HG03558 (cell line): ENCODE measurements around the gene LHPP.

ENCODE experiments used
- ATAC-seq: cut with Tn5 transposase; IDR thresholded peaks from one replicate; pipeline ENCODE4 v1.9.1; 2021; ENCODE audit warnings: moderate number of reproducible peaks; ENCODE audit not compliant: unreplicated experiment; ENCODE audit errors: extremely low read depth

Gene LHPP

GRCh38 chr10:124446830-124447750 lies 14.5 kb upstream of the LHPP start:
- ATAC-seq = no peak

DNA sequence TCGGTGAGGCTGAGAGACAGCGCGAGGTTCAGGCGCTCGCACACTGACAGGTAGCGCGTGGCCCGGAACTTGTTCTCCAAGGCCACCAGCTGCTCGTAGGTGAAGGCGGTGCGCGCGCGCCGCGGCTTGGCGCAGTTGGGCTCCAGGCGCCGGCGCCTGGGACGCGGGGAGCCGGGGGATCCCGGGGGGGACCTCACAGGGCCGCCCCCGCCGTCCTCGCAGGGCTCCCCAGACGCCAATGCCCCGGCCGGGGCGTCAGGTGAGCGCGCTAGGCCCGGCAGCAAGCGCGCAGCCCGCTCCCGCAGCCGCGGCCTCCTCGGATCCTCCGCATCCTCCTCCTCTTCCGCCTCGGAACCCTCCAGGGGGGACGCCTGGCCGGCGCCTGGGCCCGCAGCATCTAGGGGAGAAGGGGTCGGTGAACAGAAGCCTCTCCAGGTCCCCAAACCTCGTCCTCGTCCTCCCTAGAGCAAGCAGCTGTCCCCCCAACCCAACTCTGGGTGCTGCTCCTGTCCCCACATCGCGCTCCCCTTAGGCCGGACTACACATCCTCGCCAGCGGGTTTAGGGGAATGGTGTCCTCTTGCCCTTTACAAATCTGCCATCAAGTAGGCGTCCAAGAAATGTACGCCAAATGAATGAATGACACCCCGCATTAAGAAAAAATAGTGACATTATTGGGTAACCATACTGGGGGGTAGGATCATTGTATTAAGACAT lies 13.7 kb upstream of the LHPP start:
- ATAC-seq = no peak

DNA sequence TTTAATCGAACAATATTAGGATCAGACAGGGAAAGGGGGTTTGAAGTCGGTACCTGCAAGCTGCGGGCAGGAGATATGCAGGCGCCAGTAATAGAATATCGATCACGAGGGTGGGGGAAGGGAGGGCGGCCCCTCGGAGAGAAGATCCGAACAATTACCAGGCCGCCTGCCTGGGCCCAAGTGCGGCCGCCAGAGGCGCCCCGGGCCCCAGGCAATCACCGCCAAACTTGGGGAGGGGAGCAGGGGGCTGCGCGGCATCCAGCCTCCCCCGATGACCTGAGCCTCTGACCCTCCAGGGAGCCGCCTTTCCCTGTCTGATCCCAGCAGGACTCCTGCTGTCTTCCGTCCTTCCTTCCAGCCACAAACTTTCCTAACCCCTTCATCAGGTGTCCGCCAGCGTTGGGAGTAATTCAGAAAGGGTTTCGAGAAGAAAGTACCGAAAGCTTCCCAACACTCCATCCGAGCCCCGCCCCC lies 12.9 kb upstream of the LHPP start:
- no peak for ATAC-seq

DNA sequence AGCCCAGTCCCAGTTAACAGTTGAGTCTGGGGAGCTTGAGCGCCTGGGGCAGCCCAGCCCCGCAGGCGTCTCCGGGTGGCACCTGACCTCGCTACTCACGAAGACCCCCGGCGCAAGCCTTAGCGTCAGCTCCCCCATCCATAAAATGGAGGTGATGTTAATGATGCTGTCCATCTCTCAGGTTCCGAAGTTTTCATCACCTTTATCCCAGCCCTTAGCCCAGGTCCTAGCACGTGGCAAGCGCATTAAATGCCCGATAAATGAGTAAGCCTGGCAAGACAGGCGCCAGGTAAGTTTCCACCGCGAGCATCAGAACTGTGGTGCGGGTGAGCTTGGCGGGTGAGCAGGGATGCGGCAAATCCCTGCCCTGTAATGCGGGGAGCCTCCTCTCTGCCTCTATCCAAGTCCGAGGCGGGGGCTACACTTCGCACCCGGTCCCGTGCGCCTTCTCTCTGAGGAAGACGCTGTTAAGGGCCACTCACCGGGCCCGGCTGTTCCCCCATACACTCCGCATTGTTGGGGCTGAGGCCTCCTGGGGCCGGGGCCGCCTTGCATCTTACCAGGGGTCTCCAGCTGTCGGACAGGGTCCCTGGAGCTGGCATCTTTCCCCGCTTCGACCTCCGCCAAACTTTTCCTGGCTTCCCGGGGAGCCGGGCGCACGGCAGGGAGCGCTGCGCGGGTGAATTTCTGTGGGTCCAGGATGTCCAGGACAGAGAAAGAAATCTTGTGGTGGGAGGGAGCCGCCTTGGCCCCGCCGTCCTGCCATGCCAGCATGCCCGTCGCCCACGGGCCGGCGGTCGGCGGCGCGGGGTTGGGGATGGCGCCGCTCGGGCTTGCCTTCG lies 12.2 kb upstream of the LHPP start:
- ATAC-seq = no peak

DNA sequence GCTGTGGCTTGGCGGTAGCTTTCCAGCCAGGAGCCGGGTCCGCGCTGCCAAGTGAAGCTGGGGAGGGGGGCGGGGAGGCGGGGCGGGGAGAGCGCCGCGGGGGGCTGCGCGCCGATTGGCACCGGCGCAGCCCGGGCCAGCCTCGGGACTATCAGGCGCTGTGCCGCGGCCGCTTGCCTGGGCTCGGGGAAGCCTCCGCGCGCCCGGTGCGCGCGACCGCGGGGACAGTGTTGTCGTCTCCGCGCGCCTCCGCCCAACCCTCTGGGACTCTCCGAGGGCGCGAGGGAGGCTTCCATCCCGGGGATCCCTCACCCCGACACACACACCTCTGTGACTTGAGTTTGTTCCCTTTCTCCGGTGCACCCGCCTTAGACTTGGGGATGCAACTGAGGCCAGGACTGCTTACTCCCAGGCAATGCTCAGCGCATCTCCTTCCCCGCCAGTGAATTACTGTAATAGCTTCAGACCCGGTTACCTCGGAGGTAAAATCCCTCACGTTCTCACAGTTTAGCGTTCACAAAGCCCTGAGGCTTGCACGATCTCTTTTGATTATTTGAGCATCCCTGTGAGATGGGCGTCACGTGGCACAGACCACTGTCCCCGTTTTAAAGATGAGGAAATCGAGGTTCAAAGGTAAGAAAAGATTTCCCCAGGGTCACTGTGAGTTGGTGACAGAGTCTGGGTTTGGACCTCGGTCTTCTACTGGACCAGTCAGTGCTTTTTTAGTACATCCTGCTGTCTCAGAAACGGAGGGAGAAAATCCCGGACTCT lies 11.4 kb upstream of the LHPP start, which contains the start of gene NKX1-2:
NKX1-2 (minus strand) TSS at position 24 of the 771 bp plus-strand sequence. CDS start 92 bp downstream, outside the sequence.
- ATAC-seq = no peak

- ATAC-seq = no peak
These were observed 10.9 kb upstream of the LHPP start for GRCh38 chr10:124450783-124451057.

GRCh38 chr10:124451276-124451675 lies 10.3 kb upstream of the LHPP start:
- ATAC-seq = no peak

GRCh38 chr10:124453960-124454610 lies 7.5 kb upstream of the LHPP start:
- ATAC-seq = no peak

- no peak for ATAC-seq
These were observed 6.2 kb upstream of the LHPP start for GRCh38 chr10:124455441-124455840.

- no peak for ATAC-seq
These were observed 3.1 kb upstream of the LHPP start for GRCh38 chr10:124458473-124458872.

GRCh38 chr10:124458889-124459288 lies 2.7 kb upstream of the LHPP start:
- ATAC-seq = no peak

DNA sequence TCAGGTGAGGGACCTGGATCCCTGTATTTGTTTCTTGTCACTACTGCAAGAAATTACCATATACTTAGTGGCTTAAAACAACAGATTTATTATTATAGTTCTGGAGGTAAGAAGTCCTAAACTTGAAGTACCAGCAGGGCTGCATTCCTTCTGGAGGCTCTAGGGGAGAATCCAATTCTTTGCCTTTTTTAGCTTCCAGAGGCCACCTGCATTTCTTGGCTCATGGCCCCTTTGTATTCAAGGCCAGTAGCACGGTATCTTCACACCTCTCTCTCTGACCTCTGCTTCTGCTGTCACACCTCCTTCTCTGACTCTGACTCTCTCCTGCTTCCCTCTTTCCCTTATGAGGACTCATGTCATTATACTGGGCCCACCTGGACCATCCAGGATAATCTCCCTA lies 2.2 kb upstream of the LHPP start:
- no peak for ATAC-seq

DNA sequence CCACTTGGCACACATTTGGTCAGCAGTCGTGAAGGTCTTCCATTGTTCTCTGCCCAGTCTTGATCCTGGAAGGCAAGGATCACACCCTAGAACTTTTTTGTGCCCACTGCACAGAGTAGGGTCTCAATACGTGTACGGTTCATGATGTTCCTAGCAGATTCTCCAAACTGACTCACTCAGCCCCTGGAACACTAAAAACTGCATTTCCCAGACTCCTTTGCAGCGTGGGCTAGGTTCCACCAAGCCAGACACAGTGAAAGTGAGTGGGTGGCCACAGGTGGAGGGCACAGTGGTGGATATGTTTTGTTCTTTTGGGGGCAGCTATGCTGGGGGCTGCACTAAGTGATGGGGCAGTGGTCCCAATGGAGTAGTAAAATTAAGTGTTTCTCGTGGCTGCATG lies 1.5 kb upstream of the LHPP start:
- no peak for ATAC-seq

- ATAC-seq = no peak
These were observed 699 bp downstream of the LHPP start for GRCh38 chr10:124462348-124462695.

DNA sequence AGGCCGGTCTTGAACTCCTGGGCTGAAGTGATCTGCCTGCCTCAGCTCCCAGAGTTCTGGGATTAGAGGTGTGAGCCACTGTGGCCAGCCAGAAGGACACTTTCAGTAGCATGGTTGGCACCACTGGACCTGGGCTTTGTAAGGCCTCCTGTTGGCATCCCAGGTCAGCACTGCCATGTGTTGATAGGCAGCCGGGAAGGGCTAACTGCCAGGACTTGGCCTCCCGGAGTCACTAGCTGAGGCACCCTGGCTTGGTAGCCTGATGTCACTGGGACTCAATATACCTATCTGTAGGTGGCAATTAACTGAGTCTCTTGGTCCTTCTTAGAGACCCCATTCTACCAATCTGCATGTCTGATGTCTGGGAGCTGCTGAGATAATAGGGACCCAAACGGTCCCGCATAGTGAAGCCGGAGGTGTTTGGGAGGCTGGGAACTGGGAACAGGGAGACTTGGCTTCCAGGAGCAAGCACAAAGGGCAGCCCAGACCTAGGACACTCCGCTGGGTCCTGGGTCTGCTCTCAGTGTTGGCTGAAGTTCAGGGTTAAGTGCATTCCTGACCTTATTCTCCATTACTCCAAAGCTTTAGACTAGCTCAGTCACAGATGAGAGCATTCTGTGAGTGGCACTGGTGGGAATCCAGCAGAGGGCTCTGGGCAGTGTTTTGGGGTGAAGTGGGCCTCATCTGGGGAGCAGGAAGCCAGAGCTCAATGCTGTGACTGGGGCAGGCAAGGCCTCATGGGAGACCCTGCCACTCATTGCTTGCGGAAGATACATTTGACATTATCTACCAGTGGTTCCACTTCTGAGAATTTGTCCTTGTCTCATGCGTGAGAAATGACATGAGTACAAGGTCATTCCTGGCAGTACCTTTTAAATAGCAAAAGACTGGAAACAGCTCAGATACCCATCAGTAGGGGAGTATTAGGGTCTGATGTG lies 2.7 kb downstream of the LHPP start:
- ATAC-seq = no peak

GRCh38 chr10:124465003-124465776 lies 3.6 kb downstream of the LHPP start:
- no peak for ATAC-seq

DNA sequence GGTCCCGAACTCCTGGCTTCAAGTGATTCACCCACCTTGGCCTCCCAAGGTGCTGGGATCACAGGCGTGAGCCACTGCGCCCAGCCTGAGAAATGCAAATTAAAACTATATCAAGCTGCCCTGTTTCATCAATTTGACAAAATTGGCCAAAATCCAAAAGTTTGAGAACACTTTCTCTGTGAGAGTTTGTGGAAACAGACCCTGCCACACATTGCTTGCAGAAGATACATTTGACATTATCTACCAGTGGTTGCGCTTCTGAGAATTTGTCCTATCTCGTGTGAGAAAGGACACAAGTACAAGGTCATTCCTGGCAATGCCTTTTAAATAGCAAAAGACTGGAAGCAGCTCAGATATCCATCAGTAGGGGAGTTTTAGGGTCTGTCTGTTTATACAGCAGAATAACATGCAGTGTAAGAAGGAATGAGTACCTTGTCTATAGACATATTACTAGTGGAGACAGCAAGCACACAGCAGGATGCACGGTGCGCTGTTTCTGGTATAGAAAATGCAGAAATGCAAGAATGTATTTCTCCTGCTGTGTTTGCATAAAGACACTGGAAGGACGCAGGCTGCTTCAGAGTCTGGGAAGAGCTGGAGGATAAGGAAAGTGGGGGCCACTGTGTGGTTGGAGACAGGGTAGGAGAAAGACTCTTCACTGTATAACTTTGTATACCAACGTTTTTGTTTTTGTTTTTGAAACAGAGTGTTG lies 4.3 kb downstream of the LHPP start:
- no peak for ATAC-seq
